GM18508 (cell line): ENCODE measurements around the gene TYW1B.
"Not testable (repeated sequence)": the region's sequence is repeated elsewhere in the genome, so short reads cannot be mapped to it uniquely, and the experiment has no call there.

Experiments used
- ATAC-seq: cut with Tn5 transposase; IDR thresholded peaks from one replicate; pipeline ENCODE4 v1.9.1; 2021; ENCODE audit warnings: moderate number of reproducible peaks; ENCODE audit not compliant: insufficient read depth, unreplicated experiment

The TYW1B gene, protein sequence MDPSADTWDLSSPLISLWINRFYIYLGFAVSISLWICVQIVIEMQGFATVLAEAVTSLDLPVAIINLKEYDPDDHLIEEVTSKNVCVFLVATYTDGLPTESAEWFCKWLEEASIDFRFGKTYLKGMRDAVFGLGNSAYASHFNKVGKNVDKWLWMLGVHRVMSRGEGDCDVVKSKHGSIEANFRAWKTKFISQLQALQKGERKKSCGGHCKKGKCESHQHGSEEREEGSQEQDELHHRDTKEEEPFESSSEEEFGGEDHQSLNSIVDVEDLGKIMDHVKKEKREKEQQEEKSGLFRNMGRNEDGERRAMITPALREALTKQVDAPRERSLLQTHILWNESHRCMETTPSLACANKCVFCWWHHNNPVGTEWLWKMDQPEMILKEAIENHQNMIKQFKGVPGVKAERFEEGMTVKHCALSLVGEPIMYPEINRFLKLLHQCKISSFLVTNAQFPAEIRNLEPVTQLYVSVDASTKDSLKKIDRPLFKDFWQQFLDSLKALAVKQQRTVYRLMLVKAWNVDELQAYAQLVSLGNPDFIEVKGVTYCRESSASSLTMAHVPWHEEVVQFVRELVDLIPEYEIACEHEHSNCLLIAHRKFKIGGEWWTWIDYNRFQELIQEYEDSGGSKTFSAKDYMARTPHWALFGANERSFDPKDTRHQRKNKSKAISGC

GRCh38 chr7:72827839-72828591, at the start of gene TYW1B:
Gene TYW1B (minus strand): TSS chr7:72828200. CDS start chr7:72828075, 125 bp downstream.
- peak; percentile 81 for ATAC-seq

DNA sequence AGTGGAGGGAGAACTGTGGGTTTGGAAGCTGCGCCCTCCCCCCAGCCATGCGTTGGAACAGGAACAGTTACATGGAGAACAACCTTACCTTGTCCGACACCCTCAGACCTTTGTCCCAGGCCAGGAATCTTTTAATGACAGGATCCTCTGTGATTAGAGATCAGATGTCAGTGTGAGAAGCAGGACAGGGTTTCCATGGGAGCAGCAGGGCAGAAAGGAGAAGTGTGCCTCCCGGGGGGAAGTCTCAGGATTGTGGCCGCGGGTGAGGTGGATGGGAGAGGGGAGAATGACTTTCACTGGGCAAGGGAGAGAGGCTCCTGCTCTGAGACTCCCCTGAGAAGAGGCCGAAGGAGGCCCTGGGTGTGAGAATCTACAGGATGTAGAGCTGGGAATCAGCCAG, 39.6 kb upstream of the TYW1B start:
- ATAC-seq = not testable (repeated sequence)

- ATAC-seq = not testable (repeated sequence)
These were observed 30.9 kb upstream of the TYW1B start for GRCh38 chr7:72858846-72859400.

DNA sequence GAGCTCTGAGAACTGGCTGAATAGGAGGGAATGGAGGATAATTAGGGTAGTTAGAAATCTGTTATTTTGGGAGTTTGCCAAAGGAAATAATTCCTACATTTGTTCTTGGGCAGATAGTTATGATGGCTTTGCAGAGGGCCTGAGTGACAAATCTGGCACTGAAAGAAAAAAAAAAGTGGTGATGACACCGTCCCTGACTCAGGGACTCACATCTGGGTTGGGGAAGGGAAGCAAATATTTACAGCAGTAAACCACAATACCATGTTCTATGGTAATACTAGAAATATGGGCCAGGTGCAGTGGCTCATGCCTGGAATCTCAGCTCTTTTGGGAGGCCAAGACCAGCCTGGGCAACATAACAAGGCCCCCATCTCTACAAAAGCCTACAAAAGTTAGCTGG, 29.9 kb upstream of the TYW1B start:
- not testable (repeated sequence) for ATAC-seq

DNA sequence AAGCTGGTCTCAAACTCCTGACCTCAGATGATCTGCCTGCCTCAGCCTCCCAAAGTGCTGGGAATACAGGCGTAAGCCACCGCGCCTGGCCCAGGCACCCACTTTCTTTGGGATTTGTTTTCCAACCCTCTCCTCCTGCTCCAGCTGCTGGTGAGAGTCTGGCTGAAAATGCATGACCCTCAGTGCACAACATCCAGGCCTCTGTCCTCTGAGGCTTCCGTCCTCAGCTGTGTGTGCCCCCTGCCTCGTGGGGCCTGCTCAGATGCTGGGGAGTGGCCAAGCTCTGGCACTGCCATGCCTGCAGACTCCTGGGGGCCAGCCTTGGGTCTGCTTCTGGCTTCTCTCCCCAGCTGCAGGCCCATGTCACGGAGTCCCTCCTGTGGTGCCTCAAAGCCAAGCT, 27.3 kb upstream of the TYW1B start:
- not testable (repeated sequence) for ATAC-seq

DNA sequence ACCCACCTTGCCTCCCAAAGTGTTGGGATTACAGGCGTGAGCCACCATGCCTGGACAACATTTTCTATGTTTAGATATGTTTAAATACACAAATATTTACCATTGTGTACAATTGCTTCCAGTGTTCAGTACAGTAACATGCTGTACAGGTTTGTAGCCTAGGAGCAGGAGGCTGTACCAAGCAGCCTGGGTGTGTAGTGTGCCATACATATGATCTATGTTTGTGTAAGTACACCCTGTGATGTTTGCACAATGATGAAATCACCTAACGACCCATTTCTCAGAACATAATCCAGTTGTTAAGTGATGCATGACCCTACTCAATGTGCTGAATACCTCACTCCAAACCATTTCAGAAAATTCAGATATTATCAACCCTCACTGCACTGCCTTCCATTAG, 24.9 kb upstream of the TYW1B start:
- ATAC-seq = not testable (repeated sequence)

DNA sequence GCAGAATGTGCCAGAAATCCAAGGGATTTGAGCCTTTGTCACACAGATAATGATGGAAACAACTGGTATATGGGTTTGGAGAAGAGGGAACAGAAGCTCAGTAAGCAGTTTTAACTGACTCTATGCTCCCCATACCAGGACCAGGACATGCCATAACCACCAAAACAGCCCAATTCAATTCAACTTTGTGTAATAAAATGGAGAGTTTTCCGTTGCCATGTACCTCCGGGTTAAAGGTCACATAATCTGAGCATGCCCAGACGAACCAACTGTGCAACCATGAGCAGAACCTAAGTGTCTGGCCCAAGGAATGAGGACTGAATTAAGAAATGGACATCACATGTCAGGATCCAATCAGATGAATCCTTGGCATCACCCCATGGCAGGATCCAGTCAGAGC, 22.7 kb upstream of the TYW1B start:
- ATAC-seq = not testable (repeated sequence)

DNA sequence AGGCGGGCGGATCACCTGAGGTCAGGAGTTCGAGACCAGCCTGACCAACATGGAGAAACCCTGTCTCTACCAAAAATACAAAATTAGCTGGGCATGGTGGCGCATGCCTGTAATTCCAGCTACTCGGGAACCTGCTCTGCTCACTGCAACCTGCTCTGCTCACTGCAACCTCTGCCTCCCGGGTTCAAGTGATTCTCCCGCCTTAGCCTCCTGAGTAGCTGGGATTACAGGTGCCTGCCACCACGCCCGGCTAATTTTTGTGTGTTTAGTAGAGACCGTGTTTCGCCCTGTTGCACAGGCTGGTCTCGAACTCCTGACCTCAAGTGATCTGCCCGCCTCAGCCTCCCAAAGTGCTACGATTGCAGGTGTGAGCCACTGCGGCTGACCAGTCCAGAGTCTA, 16.1 kb upstream of the TYW1B start:
- not testable (repeated sequence) for ATAC-seq

GRCh38 chr7:72843166-72843565, 15.2 kb upstream of the TYW1B start:
- ATAC-seq = not testable (repeated sequence)

- not testable (repeated sequence) for ATAC-seq
These were observed 13.0 kb upstream of the TYW1B start for GRCh38 chr7:72840966-72841511.

GRCh38 chr7:72838315-72838714, 10.3 kb upstream of the TYW1B start:
- ATAC-seq = not testable (repeated sequence)

DNA sequence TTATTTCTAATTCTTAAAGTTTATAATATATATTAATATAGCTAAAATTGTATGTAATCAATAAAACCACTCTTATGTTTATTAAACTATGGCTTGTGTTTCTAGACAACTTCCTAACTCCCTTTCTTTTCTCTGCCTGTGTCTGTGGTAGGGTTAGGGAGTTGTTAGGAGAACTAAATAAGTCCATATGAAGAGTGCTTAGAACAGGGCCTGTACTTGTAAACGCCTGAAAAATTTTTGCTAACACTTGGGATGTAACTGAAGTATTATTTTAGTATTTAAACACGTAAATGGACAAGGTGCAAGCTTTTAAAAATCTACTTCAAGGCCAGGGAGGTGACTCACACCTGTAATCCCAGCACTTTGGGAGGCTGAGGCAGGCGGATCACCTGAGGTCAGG, 9.3 kb upstream of the TYW1B start:
- ATAC-seq = not testable (repeated sequence)

GRCh38 chr7:72830567-72830966, 2.6 kb upstream of the TYW1B start:
- ATAC-seq = not testable (repeated sequence)

- ATAC-seq = peak; percentile 19
These were observed 1.8 kb upstream of the TYW1B start for GRCh38 chr7:72829687-72830354.

DNA sequence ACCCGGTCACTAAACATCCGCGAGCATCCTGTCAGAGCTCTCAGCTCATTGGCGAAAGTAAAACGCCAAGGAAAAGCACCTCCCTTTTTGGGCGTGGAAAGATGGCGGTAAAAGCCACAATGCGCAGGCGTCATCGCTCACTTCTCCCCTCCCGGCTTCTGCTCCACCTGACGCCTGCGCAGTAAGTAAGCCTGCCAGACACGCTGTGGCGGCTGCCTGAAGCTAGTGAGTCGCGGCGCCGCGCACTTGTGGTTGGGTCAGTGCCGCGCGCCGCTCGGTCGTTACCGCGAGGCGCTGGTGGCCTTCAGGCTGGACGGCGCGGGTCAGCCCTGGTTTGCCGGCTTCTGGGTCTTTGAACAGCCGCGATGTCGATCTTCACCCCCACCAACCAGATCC, 1.3 kb upstream of the TYW1B start:
- peak; percentile 30 for ATAC-seq

DNA sequence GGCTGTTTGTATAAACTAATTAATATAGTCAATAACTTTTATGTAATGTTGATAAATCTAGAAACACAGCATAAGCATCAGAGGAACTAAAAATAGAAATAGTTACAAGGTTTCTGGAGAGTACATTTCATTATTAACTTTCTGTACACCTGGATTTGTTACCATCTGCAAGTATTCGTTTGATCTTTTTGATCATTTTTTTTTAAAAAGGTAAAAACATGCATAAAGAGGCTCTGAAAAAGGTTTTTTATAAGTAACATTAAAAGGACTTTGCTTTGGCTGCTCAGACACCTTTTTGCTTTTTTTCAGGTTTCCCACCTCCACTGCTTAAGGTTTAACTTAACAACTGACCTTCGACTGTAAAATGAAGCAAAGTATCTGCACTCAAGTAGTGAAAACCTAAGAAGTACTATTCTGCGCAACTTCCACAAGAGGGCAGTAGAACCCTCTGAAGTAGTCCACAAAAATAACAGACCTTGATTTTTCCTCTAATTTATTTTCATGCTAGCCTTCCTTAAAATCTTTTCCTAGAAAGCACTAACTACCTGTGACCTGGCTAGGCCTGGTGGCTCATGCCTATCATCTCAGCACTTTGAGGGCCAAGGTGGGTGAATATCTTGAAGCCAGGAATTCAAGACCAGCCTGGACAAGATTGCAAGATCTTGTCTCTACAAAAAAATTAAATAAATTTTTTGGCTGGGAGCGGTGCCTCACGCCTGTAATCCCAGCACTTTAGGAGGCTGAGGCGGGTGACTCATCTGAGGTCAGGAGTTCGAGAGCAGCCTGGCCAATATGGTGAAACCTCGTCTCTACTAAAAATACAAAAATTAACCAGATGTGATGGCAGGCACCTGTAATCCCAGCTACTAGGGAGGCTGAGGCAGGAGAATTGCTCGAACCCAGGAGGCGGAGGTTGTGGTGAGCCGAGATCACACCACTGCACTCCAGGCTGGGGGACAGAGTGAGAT, 4.0 kb downstream of the TYW1B start:
- not testable (repeated sequence) for ATAC-seq

GRCh38 chr7:72822497-72822896, 5.5 kb downstream of the TYW1B start:
- ATAC-seq = not testable (repeated sequence)

- not testable (repeated sequence) for ATAC-seq
These were observed 9.2 kb downstream of the TYW1B start for GRCh38 chr7:72818663-72819361.
